ENCODE data around the gene AATK.

The AATK gene

GRCh38 chr17:81198826-81199481, 32.9 kb upstream of the AATK start:
- Histone ChIP-seq H3K27ac (replicated peaks) (no peak overlapping the region), H3K4me3 (replicated peaks; ENCODE audit: insufficient read depth, low read length) (no peak overlapping the region), H3K27me3 (ENCODE audit: insufficient read depth, poor library complexity, severe bottlenecking) (no peaks in the 10 kb centered on the region)
- no peak for DNase-seq (ENCODE audit: low read depth in 1 of 2, low spot score in 1 of 2)
- TF ChIP-seq CTCF (IDR thresholded peaks at IDR 0.05; ENCODE audit: insufficient read depth, low read length) (no peak), POLR2AphosphoS5 (IDR thresholded peaks at IDR 0.05; ENCODE audit: low read depth) (no peak), GABPA (IDR thresholded peaks at IDR 0.05; ENCODE audit: low read depth) (no peak), SPI1 (IDR thresholded peaks at IDR 0.05; ENCODE audit: borderline replicate concordance, low read depth) (no peak)
- TF ChIP-seq, protein P1, sequence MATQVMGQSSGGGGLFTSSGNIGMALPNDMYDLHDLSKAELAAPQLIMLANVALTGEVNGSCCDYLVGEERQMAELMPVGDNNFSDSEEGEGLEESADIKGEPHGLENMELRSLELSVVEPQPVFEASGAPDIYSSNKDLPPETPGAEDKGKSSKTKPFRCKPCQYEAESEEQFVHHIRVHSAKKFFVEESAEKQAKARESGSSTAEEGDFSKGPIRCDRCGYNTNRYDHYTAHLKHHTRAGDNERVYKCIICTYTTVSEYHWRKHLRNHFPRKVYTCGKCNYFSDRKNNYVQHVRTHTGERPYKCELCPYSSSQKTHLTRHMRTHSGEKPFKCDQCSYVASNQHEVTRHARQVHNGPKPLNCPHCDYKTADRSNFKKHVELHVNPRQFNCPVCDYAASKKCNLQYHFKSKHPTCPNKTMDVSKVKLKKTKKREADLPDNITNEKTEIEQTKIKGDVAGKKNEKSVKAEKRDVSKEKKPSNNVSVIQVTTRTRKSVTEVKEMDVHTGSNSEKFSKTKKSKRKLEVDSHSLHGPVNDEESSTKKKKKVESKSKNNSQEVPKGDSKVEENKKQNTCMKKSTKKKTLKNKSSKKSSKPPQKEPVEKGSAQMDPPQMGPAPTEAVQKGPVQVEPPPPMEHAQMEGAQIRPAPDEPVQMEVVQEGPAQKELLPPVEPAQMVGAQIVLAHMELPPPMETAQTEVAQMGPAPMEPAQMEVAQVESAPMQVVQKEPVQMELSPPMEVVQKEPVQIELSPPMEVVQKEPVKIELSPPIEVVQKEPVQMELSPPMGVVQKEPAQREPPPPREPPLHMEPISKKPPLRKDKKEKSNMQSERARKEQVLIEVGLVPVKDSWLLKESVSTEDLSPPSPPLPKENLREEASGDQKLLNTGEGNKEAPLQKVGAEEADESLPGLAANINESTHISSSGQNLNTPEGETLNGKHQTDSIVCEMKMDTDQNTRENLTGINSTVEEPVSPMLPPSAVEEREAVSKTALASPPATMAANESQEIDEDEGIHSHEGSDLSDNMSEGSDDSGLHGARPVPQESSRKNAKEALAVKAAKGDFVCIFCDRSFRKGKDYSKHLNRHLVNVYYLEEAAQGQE (IDR thresholded peaks at IDR 0.05; ENCODE audit: insufficient replicate concordance, low read depth) = no peak

DNA sequence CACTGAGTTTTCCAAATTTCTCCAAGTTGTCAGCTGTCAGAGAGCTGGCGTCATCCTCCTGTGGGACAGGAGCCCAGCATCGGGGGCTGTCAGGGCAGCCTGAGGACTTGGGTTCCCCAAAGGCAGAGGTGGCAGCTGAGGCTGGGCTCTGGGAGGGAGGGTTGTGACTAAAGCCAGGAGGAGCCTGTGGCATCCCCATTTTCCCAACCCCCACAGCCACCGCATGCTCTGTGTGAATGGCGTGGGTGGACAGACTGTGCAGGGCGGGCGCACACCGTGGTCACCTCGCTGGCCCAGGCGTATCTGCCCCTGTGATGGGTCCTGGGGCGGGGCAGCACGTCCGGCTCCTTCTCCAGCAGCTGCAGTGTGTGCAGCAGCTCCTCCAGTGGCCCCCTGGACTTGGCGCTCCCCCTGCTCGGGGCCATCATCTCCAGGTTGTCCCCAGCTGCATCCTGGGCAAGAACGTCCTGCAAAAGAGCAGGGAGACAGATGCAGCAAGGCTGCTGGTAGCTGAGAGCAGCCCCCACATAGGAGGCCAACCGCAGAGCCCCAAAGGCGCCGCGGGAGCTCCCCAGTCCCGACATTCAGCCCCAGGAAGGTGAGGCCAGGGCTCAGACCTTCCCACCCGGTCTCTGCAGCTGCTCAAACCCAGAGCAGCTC, 31.9 kb upstream of the AATK start:
- no peak for DNase-seq (ENCODE audit: low read depth in 1 of 2, low spot score in 1 of 2)
- Histone ChIP-seq H3K27ac (replicated peaks) (no peak overlapping the region), H3K27me3 (ENCODE audit: insufficient read depth, poor library complexity, severe bottlenecking) (no peaks in the 10 kb centered on the region), H3K4me3 (replicated peaks; ENCODE audit: insufficient read depth, low read length) (no peak overlapping the region)
- no peak for TF ChIP-seq SPI1 (IDR thresholded peaks at IDR 0.05; ENCODE audit: borderline replicate concordance, low read depth)

DNA sequence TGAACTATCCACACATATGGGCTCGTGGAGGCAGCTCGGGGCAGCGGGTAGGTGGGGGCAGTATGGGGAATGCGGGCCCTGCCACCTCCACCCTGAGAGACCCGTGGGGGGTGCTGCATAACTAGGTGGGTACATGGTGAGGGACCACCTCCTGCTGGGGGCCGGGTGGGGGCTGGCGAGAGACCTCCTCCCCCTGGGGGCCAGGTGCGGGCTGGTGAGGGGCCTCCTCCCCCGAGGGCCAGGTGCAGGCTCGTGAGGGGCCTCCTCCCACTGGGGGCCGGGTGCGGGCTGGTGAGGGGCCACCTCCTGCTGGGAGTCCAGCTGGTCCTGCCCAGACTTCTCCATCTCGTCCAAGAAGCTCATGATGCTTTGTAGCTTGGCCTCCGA, 31.4 kb upstream of the AATK start:
- DNase-seq (ENCODE audit: low read depth in 1 of 2, low spot score in 1 of 2) = no peak
- Histone ChIP-seq H3K27me3 (ENCODE audit: insufficient read depth, poor library complexity, severe bottlenecking) (no peaks in the 10 kb centered on the region), H3K27ac (replicated peaks) (no peak overlapping the region), H3K4me3 (replicated peaks; ENCODE audit: insufficient read depth, low read length) (no peak overlapping the region)
- TF ChIP-seq SPI1 (IDR thresholded peaks at IDR 0.05; ENCODE audit: borderline replicate concordance, low read depth) (no peak), GABPA (IDR thresholded peaks at IDR 0.05; ENCODE audit: low read depth) (no peak), POLR2AphosphoS5 (IDR thresholded peaks at IDR 0.05; ENCODE audit: low read depth) (no peak), CTCF (IDR thresholded peaks at IDR 0.05; ENCODE audit: insufficient read depth, low read length) (no peak)
- TF ChIP-seq, protein P1 (IDR thresholded peaks at IDR 0.05; ENCODE audit: insufficient replicate concordance, low read depth) = no peak

- Histone ChIP-seq H3K4me3 (replicated peaks; ENCODE audit: insufficient read depth, low read length) (no peak overlapping the region), H3K27ac (replicated peaks) (no peak overlapping the region), H3K27me3 (ENCODE audit: insufficient read depth, poor library complexity, severe bottlenecking) (no peaks in the 10 kb centered on the region)
- no peak for DNase-seq (ENCODE audit: low read depth in 1 of 2, low spot score in 1 of 2)
- TF ChIP-seq, protein P1 (IDR thresholded peaks at IDR 0.05; ENCODE audit: insufficient replicate concordance, low read depth) = no peak
- TF ChIP-seq SPI1 (IDR thresholded peaks at IDR 0.05; ENCODE audit: borderline replicate concordance, low read depth) (no peak), GABPA (IDR thresholded peaks at IDR 0.05; ENCODE audit: low read depth) (no peak)
Observed at GRCh38 chr17:81196505-81197408, 30.7 kb upstream of the AATK start.
